Upper lobe of left lung (tissue), 6 donors: Measurements from ENCODE around the gene CCDC57. TPM values are rescaled to one million over a fixed set of nuclear protein-coding genes. Genes with fewer than 3 reads are reported as not detected.

ENCODE experiments used
- ATAC-seq, 2 donors: fragments of 200-7000 bp; cut with Tn5 transposase; one replicate each; pipeline ENCODE4 v1.9.1; 2022; ENCODE audit warnings: mild to moderate bottlenecking in 2 of 2, moderate library complexity in 2 of 2; ENCODE audit not compliant: low FRiP score in 2 of 2
- DNase-seq, 2 donors: peaks; one replicate each; pipeline ENCODE4 v3.0.0-alpha.2; 2019 to 2020
- H3K27ac ChIP-seq, 4 donors: fragments of 200-600 bp; sonication (generic); one replicate each; pipeline ENCODE4 v1.5.1; 2016 to 2019
- H3K27me3 ChIP-seq, 4 donors: fragments of 200-600 bp; sonication (generic); one replicate each; pipeline ENCODE4 v1.5.1; 2017 to 2019
- H3K36me3 ChIP-seq, 4 donors: fragments of 200-600 bp; sonication (generic); one replicate each; pipeline ENCODE4 v1.5.1; 2016 to 2019
- H3K4me1 ChIP-seq, 4 donors: fragments of 200-600 bp; sonication (generic); one replicate each; pipeline ENCODE4 v1.5.1; 2018 to 2019
- H3K4me3 ChIP-seq, 4 donors: fragments of 200-600 bp; sonication (generic); one replicate each; pipeline ENCODE4 v1.5.1; 2017 to 2019; ENCODE audit warnings: mild to moderate bottlenecking in 2 of 4, moderate library complexity in 1 of 4
- H3K9me3 ChIP-seq, 4 donors: fragments of 200-600 bp; sonication (generic); one replicate each; pipeline ENCODE4 v1.5.1; 2018 to 2019
- CTCF ChIP-seq, 6 experiments: fragments of 450-650 bp in 4 of 6; fragments of 200-600 bp in 2 of 6; sonication (generic) in 2 of 6; IDR thresholded peaks; one replicate each; pipeline ENCODE4 v1.5.1; 2016 to 2019; ENCODE audit warnings: antibody characterized with exemption in 6 of 6
- EP300 ChIP-seq, 4 donors: sonication (generic); formaldehyde crosslinking; IDR thresholded peaks; one replicate each; pipeline ENCODE4 v1.5.1; 2017; ENCODE audit warnings: antibody characterized with exemption in 4 of 4, control low read depth in 2 of 4
- POLR2A ChIP-seq, 4 donors: fragments of 450-650 bp; IDR thresholded peaks; one replicate each; pipeline ENCODE4 v1.5.1; 2016 to 2017; ENCODE audit warnings: antibody characterized with exemption in 4 of 4, mild to moderate bottlenecking in 2 of 4
- POLR2AphosphoS5 ChIP-seq, 2 donors: sonication (generic); formaldehyde crosslinking; IDR thresholded peaks; one replicate each; pipeline ENCODE4 v1.5.1; 2017; ENCODE audit warnings: antibody characterized with exemption in 2 of 2
- WGBS, 2 donors: methylation state at CpG; one replicate each; pipeline ENCODE4 v1.1.5; 2017 to 2018; 5-methylcytosine and 5-hydroxymethylcytosine counted together
- total RNA-seq, 6 donors: library from RNA; depleted of rRNA in 4 of 6; stranded (reverse); fragments of >200 nt in 4 of 6; gene quantifications; one replicate each; pipeline versions ENCODE4 v1.1.0 to v1.2.1, GENCODE V29; 2016 to 2021
- donor health status: DM: no; HTN: no; CAD: no; lungs with moderate emphysema.
- donor health status: DM: no; HTN: yes; CAD: no; lungs with severe emphysema.

The CCDC57 gene
- total RNA-seq, 6 donors from 2014 or later = 52.9 to 204 (median 71.8) TPM

GRCh38 chr17:82058855-82059249 lies 153.8 kb downstream of the CCDC57 start:
- H3K36me3 ChIP-seq = peaks cover 18 to 98% (median 91%) of the 10 kb centered on the region in 4 donors
- WGBS, 2 donors = 77 to 85% methylated on average over 9 to 10 of the region's 10 CpGs
- H3K9me3 ChIP-seq = no peaks in the 10 kb centered on the region
- H3K4me1 ChIP-seq = peaks cover 2 to 12% (median 2%) of the 10 kb centered on the region in 4 donors
- H3K27me3 ChIP-seq = no peaks in the 10 kb centered on the region
- no peak overlapping the region for H3K27ac ChIP-seq
- TF ChIP-seq CTCF (IDR thresholded peaks at IDR 0.05) (no peak), POLR2A (IDR thresholded peaks at IDR 0.05) (no peak), EP300 (IDR thresholded peaks at IDR 0.05) (no peak), POLR2AphosphoS5 (IDR thresholded peaks at IDR 0.05) (no peak)
- no peak overlapping the region for H3K4me3 ChIP-seq
- no peak for ATAC-seq
- DNase-seq = no peak

- Histone ChIP-seq H3K4me3 (no peak overlapping the region), H3K36me3 (peaks cover 18 to 96% (median 92%) of the 10 kb centered on the region in 4 donors), H3K27me3 (no peaks in the 10 kb centered on the region), H3K4me1 (peaks cover 0 to 12% (median 5%) of the 10 kb centered on the region in 4 donors), H3K9me3 (no peaks in the 10 kb centered on the region), H3K27ac (no peak overlapping the region)
- no peak for TF ChIP-seq POLR2AphosphoS5 (IDR thresholded peaks at IDR 0.05)
- TF ChIP-seq POLR2A (IDR thresholded peaks at IDR 0.05) = no peak
- no peak for TF ChIP-seq EP300 (IDR thresholded peaks at IDR 0.05)
- TF ChIP-seq CTCF (IDR thresholded peaks at IDR 0.05) = no peak
- DNase-seq (peak in 1 of 2 donors; percentile 67), ATAC-seq (no peak)
- 88 to 90% methylated on average over 11 to 15 of the region's 17 CpGs for WGBS, 2 donors
These were observed 154.3 kb downstream of the CCDC57 start for GRCh38 chr17:82058230-82058854.

GRCh38 chr17:82056729-82057621 lies 155.7 kb downstream of the CCDC57 start:
- DNase-seq (peak in 1 of 2 donors; percentile 76), ATAC-seq (no peak)
- H3K4me1 ChIP-seq = peaks cover 9 to 22% (median 16%) of the 10 kb centered on the region in 4 donors
- H3K4me3 ChIP-seq = no peak overlapping the region
- 84 to 94% methylated on average over 11 to 25 of the region's 29 CpGs for WGBS, 2 donors
- no peak for TF ChIP-seq CTCF (IDR thresholded peaks at IDR 0.05)
- TF ChIP-seq EP300 (IDR thresholded peaks at IDR 0.05) = no peak
- TF ChIP-seq POLR2A (IDR thresholded peaks at IDR 0.05) = no peak
- TF ChIP-seq POLR2AphosphoS5 (IDR thresholded peaks at IDR 0.05) = no peak
- no peaks in the 10 kb centered on the region for H3K9me3 ChIP-seq
- no peaks in the 10 kb centered on the region for H3K27me3 ChIP-seq
- H3K36me3 ChIP-seq = peaks cover 15 to 83% (median 79%) of the 10 kb centered on the region in 4 donors
- H3K27ac ChIP-seq = no peak overlapping the region

GRCh38 chr17:82055965-82056728 lies 156.5 kb downstream of the CCDC57 start:
- no peak for TF ChIP-seq CTCF (IDR thresholded peaks at IDR 0.05)
- no peak for TF ChIP-seq POLR2AphosphoS5 (IDR thresholded peaks at IDR 0.05)
- TF ChIP-seq POLR2A (IDR thresholded peaks at IDR 0.05) = no peak
- no peak for TF ChIP-seq EP300 (IDR thresholded peaks at IDR 0.05)
- Histone ChIP-seq H3K9me3 (no peaks in the 10 kb centered on the region), H3K4me1 (peaks cover 9 to 24% (median 16%) of the 10 kb centered on the region in 4 donors), H3K36me3 (peaks cover 12 to 76% (median 71%) of the 10 kb centered on the region in 4 donors), H3K27ac (no peak overlapping the region), H3K27me3 (no peaks in the 10 kb centered on the region), H3K4me3 (no peak overlapping the region)
- DNase-seq (no peak), ATAC-seq (no peak)
- WGBS, 2 donors = 97 to 100% methylated on average over 8 to 28 of the region's 28 CpGs
